Daoy (cell line): Measurements from ENCODE around the gene MS4A4E. TPM values are rescaled to one million over a fixed set of nuclear protein-coding genes. Genes with fewer than 3 reads are reported as not detected.
A peak's percentile ranks its signal among the peaks of the same experiment; 100 is the strongest.
"Not testable (repeated sequence)": the region's sequence is repeated elsewhere in the genome, so short reads cannot be mapped to it uniquely, and the experiment has no call there.

ENCODE experiments used
- DNase-seq: peaks from one replicate; pipeline ENCODE4 v3.0.0-alpha.2; 2015; ENCODE audit warnings: low read depth
- total RNA-seq: library from RNA; depleted of rRNA; stranded (reverse); fragments of >200 nt; shearing (Covaris generic); gene quantifications from 2 replicates; pipeline ENCODE4 v1.2.3, GENCODE V29; 2014; rRNA removed

Gene MS4A4E
- not detected in 2 replicates for total RNA-seq

- no peak for DNase-seq
Observed at GRCh38 chr11:60242740-60243239, at the start of gene MS4A4E. Gene MS4A4E, minus strand, starts transcription at chr11:60243137. Its CDS starts 13,082 bp downstream, at chr11:60230055.

DNA sequence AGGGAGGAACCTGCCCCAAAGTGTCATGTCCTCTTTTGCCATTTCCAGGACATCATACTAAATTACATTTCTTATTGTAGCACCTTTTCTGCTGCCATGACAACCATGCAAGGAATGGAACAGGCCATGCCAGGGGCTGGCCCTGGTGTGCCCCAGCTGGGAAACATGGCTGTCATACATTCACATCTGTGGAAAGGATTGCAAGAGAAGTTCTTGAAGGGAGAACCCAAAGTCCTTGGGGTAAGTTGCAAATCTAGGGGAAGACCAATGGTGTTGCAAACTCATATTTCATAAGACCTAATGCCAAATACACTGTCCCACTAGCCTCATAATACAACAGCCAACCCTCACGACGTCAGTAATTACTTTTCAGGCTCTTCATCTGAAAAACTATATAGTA lies 49.2 kb upstream of the MS4A4E start:
- DNase-seq: no peak

- peak; percentile 44 for DNase-seq
Observed at GRCh38 chr11:60288531-60288930, 45.6 kb upstream of the MS4A4E start.

DNA sequence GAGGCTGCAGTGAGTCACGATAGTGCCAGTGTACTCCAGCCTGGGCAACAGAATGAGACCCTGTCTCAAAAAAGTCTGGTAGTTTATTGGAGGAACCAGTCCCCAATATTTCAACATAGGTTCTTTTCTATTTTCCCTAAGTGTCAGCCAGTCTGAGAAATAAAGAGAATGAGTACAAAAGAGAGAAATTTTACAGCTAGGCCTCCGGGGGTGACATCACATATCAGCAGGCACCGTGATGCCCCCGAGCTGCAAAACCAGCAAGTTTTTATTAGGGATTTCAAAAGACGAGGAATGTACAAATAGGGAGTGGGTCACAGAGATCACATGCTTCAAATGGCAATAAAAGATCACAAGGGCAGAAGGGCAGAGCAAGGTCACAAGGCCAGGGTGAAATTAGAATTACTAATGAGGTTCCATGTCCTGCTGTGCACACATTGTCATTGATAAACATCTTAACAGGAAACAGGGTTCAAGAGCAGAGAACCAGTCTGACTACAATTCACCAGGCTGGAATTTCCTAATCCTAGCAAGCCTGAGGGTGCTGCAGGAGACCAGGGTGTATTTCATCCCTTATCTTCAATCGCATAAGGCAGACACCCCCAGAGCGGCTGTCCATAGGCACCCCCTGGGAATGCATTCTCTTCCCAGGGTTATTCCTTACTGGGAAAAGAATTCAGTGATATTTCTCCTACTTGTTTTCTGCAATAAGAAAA lies 42.6 kb upstream of the MS4A4E start:
- not testable (repeated sequence) for DNase-seq

GRCh38 chr11:60282286-60282685 lies 39.3 kb upstream of the MS4A4E start:
- DNase-seq: no peak

DNA sequence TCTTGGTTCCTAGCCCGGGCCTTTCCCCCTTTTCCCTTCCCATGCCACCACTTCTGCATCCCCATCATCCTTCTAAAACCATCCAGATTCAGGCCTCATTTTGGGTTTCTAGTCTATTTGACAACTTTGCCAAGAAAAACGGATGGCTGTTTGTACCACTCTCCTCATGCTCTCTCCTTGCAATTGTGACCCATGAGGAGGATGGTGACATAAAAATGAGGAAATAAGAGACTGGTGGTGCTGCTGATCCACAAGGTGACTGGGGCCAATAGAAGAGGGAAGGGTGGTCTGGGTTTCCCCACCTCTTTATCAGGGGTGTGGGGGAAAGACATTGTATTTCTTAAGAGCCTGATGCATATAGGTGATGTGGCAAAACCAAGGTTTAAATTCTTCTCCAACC lies 38.5 kb upstream of the MS4A4E start:
- no peak for DNase-seq

- no peak for DNase-seq
Observed at GRCh38 chr11:60280412-60280811, 37.5 kb upstream of the MS4A4E start, which contains the start of gene MS4A4A. Gene MS4A4A, plus strand, starts transcription at chr11:60280666. Its CDS starts 10 bp downstream, at chr11:60280676.

DNA sequence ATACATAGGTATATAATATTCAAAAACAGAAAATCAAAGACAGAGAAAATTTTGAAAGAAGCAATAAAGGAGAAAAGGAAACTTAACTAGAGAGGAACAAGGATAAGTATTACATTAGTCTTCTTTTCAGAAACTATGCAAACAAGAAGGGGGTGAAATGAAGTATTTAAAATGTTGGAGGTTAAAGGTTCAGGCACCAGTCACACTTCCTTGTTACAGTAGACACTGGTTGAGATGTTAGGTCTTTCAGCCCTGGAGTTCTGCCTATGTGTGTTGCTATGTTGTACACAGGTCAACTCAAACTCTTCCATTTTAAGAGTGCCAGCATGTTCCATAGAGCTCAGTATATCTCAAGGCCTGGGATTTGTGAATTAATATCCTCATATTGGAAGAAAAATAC lies 31.5 kb upstream of the MS4A4E start:
- DNase-seq: no peak

GRCh38 chr11:60265373-60266214 lies 22.7 kb upstream of the MS4A4E start:
- DNase-seq: peak; percentile 37

DNA sequence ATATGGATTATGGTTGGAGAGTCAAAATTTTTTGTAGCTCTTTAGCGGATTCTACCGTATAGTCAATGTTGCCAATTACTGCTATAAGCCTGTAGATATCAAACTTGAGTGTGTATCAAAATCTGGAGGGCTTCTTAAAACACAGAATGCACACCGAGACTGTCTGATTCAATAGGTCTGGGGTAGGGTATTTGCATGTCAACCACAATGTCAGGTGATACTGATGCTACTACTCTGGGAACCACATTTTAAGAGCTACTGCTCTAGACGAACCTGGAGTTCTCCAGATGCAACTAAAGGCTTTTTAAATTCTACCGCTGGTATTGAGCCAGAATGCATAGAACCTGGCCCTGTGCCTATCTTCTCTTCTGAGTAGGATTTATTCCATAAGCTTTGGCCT lies 21.7 kb upstream of the MS4A4E start:
- no peak for DNase-seq

- DNase-seq: no peak
Observed at GRCh38 chr11:60263402-60263801, 20.5 kb upstream of the MS4A4E start.

DNA sequence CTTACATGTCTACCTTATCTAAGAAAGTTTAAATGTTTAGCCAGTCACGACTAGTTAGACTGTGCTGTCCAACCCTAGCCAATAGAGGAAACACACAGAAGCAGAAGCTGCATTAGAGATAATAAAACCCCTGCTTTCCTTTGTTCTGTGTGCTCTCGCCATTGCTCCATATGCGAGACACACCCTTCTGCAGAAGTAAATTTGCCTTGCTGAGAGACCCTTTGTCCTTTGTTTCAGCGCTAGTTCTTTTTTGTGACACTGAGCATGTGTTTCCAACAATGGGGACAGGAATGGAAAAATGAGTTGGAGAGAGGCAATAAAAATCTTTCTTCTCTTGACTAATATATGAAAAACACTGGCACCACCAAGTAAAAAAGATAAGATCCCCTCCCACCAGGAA lies 18.1 kb upstream of the MS4A4E start:
- no peak for DNase-seq

DNA sequence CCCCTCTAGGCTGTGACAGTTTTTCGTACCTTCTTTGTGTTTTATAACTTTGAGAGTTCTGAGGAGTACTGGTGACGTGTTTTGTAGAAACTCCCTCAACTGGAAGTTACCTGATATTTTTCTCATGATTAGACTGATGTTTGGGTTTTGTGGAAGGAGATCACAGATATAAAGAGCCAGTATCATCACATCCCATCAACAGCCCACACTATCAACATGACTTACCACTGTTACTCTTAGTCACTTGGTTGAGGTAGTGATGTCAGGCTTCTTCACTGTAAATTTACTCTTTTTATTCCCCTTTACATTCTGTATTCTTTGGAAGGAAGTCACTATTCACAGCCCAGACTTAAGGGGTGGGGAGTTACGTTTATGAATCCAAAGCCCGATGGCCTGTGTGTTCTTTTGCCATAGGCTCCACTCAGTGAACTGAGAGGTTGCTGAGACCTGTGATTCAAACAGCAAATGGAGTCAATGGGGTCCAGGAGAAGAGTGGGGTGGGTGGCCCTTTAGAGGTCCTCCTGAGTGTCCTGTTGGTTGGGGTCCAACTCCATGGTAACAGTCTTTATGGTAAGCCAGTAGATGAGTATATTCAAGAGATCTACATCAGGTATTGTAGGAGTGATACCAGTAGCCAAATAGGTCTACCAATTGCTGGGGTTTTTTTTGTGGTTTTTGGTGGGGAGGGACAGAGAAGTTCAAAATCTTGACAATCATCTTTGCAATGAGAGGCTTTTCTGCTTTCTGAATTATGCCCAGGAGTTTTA lies 15.2 kb upstream of the MS4A4E start:
- DNase-seq: no peak

GRCh38 chr11:60252213-60253108 lies 9.5 kb upstream of the MS4A4E start:
- no peak for DNase-seq

- peak; percentile 9 for DNase-seq
Observed at GRCh38 chr11:60251485-60252212, 8.7 kb upstream of the MS4A4E start.

- DNase-seq: no peak
Observed at GRCh38 chr11:60241786-60242185, 1.2 kb downstream of the MS4A4E start.

DNA sequence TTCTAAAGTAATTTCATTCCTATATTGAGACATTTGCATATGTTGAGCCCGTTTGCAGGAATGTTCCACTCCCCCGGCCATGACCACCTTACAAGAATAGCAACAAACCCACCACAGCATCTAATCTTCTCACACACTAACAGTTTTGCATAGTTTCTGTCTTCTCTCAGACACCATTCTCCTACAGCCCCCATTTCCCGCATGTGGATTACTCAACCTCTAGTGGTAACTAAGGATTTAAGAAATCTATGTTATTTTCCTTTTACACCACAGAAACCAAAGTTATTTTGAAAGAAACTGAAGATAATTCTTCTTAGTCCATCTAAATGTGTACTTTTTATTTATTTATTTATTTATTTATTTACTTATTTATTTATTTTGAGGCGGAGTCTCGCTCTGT lies 2.3 kb downstream of the MS4A4E start:
- DNase-seq: no peak

DNA sequence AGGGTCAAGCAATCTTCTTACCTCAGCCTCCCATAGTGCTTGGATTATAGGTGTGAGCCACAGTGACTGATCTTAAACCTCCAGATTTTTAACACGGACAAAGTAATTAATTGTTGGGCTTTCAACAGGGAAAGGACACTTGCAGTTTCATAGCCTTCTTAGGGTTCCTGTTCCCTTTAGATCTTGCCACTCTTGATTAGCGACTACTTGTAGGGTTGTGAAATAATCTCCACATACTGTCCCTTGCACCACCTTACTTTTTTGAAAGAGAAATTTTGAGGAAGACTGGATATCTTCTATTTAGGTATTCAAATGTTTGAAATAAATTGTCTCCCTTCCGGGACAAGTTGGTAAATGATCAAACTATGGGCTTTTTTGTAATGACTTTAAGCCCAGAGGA lies 7.6 kb downstream of the MS4A4E start:
- DNase-seq: no peak

DNA sequence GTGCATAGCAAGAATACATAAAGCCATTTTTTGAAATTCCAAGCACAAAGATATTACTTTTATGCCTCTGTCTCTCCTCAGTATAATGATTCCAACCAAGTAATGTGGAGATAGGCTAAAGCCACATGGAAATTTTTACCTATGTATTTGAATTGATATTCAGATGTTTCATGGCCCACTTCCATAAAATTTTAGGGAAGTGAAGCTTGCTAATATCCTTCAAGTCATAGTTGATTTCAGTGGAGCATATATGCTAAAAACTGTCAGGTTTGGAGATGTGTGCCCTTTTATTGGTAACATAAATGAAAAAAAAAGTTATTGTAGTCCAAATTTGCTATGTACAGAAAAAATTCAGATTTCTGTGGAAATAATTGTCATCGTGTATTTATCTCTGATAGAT lies 12.3 kb downstream of the MS4A4E start:
- no peak for DNase-seq

- DNase-seq: no peak
Observed at GRCh38 chr11:60222141-60222540, 20.8 kb downstream of the MS4A4E start.
